Endometrial microvascular endothelial cells (primary cell): ENCODE results near the gene KAZN. TPM values are rescaled to one million over a fixed set of nuclear protein-coding genes. Genes with fewer than 3 reads are reported as not detected.

Source experiments
- in situ Hi-C: cut with HindIII; loops from 2 replicates; pipeline ENCODE4 v1.10.0; 2017; ENCODE audit warnings: low sequenced_read_pairs, low pct_unique_long_range_greater_than_20kb; ENCODE audit errors: inconsistent ontology term
- total RNA-seq: library from RNA; depleted of rRNA; stranded (reverse); fragments of >200 nt; gene quantifications from one replicate; pipeline ENCODE4 v1.2.3, GENCODE V29; 2015; ENCODE audit errors: inconsistent ontology term

Gene KAZN
- total RNA-seq, 1 donor from 2014 or later = 0.93 TPM

DNA sequence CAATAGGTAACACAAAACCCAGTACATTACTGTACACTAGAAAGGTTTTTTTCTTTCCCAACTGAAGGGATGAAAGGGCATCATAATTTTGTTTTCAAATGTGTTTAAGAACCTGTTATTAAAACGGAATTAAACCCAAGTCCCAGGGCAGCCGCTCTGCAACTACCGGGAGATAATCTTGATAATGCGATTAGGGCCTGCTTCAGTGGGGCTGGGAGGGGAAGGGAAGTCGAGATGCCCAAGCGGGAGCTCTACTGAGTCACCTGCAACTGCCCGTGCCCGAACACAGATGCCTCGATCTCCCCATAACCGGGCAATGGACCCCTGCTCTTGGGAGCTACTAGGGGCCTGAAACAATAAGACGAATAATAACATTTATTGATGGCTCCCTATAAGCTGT, 61.4 kb downstream of the KAZN start:
- in situ Hi-C loops = no loop called here

GRCh38 chr1:14660801-14661200, 62.3 kb downstream of the KAZN start:
- in situ Hi-C loops = no loop called here

- in situ Hi-C loops = no loop called here
Measured at GRCh38 chr1:14661222-14661621, 62.7 kb downstream of the KAZN start.

DNA sequence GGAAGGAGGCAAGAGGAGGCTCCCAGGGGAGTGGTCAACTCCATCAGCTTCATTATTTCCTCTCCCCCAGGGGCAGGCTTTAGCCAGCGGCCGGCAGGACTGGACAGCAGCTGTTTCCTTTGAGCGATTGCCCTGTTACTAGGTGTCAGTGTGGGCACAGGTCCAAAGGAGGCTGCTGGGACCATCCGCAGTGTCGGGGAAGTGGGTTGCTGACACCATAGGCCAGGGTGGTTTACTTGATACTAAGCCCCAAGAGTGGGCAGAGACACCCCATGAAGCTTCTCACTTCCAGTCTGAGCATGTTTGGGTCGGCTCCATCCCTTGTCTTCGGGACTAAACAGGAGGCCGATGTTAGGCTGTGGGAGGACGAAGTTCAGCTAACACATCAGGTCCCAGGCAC, 63.6 kb downstream of the KAZN start:
- in situ Hi-C loops = no loop called here

DNA sequence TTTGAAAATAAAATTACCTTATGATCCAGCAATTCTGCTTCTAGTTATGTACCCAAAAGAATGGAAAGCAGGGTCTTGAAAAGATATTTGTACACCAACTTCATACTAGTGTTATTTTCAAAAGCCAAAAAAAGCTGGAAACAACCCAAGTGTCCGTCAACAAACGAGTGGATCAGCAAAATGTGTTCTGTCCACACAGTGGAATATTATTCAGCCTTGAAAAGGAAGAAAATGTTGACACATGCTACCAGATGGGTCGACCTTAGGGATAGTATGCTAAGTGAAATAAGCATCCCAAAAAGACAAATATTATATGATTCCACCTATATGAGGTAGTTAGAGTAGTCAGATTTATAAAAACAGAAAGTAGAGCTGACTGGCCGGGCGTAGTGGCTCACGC, 65.3 kb downstream of the KAZN start:
- in situ Hi-C loops = no loop called here

GRCh38 chr1:14666373-14666772, 67.9 kb downstream of the KAZN start:
- in situ Hi-C loops = no loop called here

DNA sequence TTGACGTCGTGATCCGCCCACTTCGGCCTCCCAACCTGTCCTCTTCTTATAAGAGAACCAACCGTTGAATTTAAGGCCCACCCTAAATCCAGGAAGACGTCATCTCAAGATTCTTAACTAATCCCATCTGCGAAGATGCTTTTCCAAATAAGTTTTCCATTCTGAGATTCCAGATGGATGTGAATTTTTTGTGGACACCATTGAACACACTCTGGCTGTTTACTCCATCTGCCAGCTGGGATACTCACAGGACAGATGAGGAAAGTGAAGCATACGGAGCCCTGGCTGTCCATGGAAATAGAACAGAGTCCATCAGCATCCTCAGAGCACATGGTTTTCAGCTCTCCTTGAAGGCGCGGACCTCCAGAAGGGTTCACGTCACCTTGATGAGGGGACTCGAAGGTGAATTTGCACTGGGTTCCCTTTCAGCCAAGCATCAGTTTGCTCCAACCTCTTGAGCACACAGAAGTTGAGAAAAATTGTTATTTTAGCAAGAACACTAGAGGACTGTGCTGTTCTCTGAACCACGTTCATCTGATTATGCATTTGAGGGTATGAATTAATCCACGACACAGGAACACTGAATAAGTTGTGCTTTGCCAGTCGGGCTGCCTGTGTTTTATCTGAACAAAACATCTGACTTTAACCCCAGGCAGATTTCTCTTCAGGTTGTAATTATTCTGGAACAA, 68.6 kb downstream of the KAZN start:
- in situ Hi-C loops = no loop called here

GRCh38 chr1:14667651-14667984, 69.1 kb downstream of the KAZN start:
- in situ Hi-C loops = no loop called here

GRCh38 chr1:14668538-14668937, 70.1 kb downstream of the KAZN start:
- in situ Hi-C loops = no loop called here

DNA sequence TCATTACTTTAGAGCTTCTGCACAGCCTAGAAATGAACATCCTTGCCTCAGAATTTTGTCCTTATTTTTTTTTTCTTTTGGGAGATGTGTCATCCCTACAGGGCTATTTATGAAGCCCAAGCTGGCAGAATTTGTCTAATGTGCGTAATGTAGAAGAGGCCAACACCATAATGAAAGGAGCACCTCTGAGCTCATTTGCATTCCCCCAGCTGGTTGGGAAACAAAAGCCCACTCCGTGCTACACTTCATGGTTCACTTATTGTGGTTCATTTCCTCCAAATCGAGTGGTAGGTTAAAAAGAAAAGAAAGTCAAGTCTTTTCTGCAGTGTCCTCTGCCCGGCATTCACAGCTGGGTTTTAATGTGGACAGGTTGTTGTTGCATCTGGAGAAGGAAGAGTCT, 73.5 kb downstream of the KAZN start:
- in situ Hi-C loops = no loop called here

GRCh38 chr1:14674030-14674429, 75.5 kb downstream of the KAZN start:
- in situ Hi-C loops = no loop called here

DNA sequence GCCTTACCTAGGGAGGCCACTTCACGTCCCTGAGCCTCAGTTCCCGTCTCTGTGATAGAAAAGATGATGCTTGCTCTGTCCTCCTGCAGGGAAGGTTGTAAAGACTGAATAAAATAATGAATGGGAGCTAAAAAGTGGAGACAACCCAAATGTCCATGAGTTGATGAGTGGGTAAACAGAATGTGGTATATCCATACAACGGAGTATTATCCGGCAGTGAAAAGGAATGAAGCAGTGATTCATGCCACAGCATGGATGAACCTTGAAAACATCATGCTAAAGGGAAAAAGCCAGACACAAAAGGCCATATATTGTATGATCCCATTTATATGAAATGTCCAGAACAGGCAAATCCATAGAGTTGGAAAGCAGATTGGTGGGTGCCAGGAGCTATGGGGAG, 77.9 kb downstream of the KAZN start:
- in situ Hi-C loops = no loop called here

- in situ Hi-C loops = no loop called here
Measured at GRCh38 chr1:14677292-14677971, 78.9 kb downstream of the KAZN start.

- in situ Hi-C loops = no loop called here
Measured at GRCh38 chr1:14678011-14678638, 79.6 kb downstream of the KAZN start.

DNA sequence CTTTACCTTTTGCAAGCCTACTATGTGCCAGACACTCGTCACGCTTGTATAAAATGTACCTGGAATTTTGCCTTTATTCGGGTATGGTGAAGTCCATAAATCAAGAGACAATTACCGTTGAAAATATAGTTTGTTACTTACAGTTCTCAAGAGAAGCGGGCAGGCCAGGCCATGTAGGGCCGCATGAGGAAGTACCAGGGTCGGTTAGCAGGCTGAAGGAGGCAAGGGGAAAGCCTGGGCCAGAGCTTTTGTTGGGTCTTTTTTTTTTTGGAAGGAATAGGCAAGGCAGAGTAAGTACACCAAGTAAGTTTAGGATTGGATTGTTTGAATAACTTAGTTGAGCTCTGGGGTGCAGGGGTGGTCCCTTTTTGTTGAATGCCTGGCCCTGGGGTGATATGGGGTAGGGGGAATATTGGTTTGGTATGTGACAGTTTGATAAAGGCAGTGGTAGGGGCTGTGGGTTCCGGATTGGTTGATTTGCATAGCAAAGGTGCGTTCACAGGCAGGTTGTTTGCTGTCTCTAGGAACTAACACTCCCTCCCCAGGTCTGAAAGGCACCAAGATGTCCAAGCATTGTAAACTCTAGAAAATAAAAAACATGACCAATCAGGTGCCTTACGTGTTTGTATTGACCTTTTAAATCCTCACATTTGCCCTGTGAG, 80.7 kb downstream of the KAZN start:
- in situ Hi-C loops = no loop called here

DNA sequence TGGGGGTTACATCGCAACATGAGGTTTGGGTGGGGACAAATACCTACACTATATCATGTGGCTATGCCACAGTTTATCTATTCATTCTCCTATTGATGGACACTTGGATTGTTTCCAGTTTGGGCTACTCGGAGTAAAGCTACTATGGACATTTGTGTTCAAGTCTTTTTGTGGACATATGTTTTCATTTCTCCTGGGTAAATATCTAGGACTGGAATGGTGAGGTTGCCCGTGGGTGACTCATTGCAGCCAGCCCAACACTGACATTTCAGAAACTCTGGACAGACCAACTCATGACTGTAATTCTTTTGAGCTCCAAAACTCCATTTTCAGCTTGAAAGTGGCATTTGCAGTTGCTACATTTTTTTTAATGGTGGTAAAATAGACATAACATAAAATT, 82.7 kb downstream of the KAZN start:
- in situ Hi-C loops = no loop called here

- in situ Hi-C loops = no loop called here
Measured at GRCh38 chr1:14682941-14683621, 84.6 kb downstream of the KAZN start.

GRCh38 chr1:14685078-14685477, 86.6 kb downstream of the KAZN start:
- in situ Hi-C loops = no loop called here

DNA sequence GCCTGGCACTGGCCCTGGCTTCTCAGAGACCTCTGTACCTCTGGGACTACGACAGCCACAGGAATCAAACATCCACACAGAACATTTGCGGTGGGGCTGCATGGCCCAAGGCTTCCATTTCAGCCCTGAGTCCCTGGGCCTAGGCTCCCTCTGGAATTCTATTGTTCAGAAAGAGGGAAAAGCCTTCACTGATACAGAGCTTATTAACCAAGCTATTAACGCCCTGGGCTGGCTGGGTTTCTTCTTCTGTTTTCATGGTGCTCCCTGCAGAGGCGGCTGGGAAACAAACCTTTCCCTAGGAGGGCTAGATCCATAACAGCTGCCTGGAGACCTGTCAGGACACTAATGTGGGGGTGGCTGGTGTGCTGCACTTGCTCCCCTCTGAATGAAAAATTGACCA, 88.2 kb downstream of the KAZN start:
- in situ Hi-C loops = no loop called here
